GM12875 (cell line): ENCODE results near the gene TRABD2B.

ENCODE experiments used
- H3K4me3 ChIP-seq: one replicate; pipeline ENCODE4 v1.5.1; 2011; ENCODE audit warnings: low read depth, low read length, control low read depth
- TF ChIP-seq, protein P1 (sequence below): IDR thresholded peaks from 2 replicates; pipeline ENCODE4 v1.5.1; 2011; ENCODE audit warnings: low read depth, mild to moderate bottlenecking, control low read depth, inconsistent platforms, low read length, moderate library complexity, borderline replicate concordance; ENCODE audit not compliant: insufficient read depth

The TRABD2B gene

DNA sequence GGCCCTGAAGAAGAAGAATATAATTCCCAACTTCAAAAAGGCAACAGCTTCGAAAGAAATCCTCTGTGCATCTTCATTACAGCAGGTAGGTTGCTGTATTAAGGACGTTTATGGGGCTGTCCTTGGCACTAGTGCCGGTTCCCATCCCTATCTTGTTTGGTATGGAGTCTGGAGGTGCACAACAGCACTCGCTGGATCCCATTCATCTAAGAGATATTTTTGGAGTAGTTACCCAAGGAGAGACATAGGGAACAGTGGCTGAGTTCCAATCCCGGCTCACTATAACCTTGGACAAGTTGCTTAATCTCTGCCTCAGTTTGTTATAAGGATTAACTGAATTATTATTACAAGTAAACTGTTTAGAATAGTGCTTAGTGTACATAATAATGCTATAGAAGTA, 106.4 kb downstream of the TRABD2B start:
- TF ChIP-seq, protein P1, sequence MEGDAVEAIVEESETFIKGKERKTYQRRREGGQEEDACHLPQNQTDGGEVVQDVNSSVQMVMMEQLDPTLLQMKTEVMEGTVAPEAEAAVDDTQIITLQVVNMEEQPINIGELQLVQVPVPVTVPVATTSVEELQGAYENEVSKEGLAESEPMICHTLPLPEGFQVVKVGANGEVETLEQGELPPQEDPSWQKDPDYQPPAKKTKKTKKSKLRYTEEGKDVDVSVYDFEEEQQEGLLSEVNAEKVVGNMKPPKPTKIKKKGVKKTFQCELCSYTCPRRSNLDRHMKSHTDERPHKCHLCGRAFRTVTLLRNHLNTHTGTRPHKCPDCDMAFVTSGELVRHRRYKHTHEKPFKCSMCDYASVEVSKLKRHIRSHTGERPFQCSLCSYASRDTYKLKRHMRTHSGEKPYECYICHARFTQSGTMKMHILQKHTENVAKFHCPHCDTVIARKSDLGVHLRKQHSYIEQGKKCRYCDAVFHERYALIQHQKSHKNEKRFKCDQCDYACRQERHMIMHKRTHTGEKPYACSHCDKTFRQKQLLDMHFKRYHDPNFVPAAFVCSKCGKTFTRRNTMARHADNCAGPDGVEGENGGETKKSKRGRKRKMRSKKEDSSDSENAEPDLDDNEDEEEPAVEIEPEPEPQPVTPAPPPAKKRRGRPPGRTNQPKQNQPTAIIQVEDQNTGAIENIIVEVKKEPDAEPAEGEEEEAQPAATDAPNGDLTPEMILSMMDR: no peak
- no peak overlapping the region for H3K4me3 ChIP-seq

DNA sequence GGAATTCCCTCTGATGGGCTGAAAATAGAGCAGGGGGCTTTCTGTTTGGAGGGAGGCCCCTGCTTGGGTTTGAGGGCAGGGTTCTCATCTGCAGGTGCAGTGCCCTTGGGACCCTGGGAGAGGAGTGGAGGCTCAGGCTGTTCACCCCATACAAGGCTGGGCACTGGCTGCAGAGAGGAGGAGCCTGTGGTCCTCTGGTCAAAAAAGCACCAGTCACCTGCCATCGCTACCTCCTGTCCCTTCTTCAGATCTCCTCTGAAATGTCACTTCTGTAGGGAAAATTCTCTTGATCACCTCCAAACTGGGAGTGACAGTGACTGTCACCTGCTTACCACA, 108.9 kb downstream of the TRABD2B start:
- H3K4me3 ChIP-seq: no peak overlapping the region
- TF ChIP-seq, protein P1: no peak

- TF ChIP-seq, protein P1: no peak
- no peak overlapping the region for H3K4me3 ChIP-seq
Measured at GRCh38 chr1:47887475-47888293, 109.5 kb downstream of the TRABD2B start.

DNA sequence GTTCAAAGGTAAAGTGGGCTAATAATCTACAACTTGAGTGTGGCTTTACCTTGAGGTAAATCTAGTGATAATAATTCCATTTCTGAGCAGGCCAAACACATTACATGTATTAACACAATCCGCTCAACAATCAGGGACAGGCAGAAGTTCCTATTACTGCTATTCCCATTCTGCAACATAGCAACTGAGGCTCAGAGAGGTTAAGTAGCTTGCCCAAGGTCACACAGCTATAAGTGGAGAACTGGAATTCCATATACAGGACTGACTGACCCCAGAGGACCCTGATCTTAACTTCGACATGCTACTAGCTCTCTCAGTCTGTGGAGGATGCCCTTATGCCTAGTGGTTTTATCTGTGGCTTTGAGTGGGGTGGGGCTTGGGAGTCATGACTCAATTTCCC, 110.1 kb downstream of the TRABD2B start:
- TF ChIP-seq, protein P1: no peak
- no peak overlapping the region for H3K4me3 ChIP-seq

- TF ChIP-seq, protein P1: no peak
- no peak overlapping the region for H3K4me3 ChIP-seq
Measured at GRCh38 chr1:47886141-47886540, 111.0 kb downstream of the TRABD2B start.

- H3K4me3 ChIP-seq: no peak overlapping the region
- TF ChIP-seq, protein P1: no peak
Measured at GRCh38 chr1:47885062-47885830, 111.9 kb downstream of the TRABD2B start.
